Mesenteric fat pad (tissue), 1 donor: ENCODE measurements around the gene SMIM34. TPM values are rescaled to one million over a fixed set of nuclear protein-coding genes. Genes with fewer than 3 reads are reported as not detected.
"Not testable (repeated sequence)": the region's sequence is repeated elsewhere in the genome, so short reads cannot be mapped to it uniquely, and the experiment has no call there.

Experiments
- DNase-seq: peaks from one replicate; pipeline ENCODE4 v3.0.0-alpha.2; 2020; ENCODE audit warnings: low spot score
- long read RNA-seq: library from polyadenylated mRNA; unstranded; transcript quantifications from one replicate; pipeline ENCODE4 v2.0.0, GENCODE V29; 2020
- total RNA-seq: library from RNA; stranded (reverse); fragmentation: NEBNext Ultra II Directional; extraction: Animal tissue kit (Norgen Biotek cat#: 25700); gene quantifications from one replicate; pipeline ENCODE4 v1.2.1, GENCODE V29; 2021
- donor health status: DM: yes; HTN: yes; CAD: no.

The SMIM34 gene
- total RNA-seq = not detected
- long read RNA-seq = 0 reads

DNA sequence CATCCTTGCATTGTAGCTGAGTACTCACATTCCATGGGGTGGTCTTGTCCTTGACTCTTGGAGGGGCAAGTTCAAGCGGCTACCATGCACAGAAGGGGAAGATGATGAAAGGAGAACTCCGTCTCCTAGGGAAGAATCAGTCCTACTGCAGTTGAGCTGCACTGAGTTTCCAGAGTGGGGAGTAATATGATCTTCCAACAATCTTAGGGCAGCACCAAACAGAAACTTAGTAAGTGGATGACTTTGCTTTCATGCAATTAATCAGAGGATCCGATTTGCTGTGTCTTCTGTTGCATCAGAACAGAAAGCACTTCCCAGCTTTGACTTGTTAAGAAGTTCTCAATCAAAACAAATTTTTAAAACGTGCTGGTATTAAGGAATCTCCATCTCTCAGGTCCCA is at the start of gene SMIM34:
TSS of gene SMIM34 (minus strand) at position 147 of the 400 bp plus-strand sequence. CDS start at position 35, 112 bp downstream.
- not testable (repeated sequence) for DNase-seq

GRCh38 chr21:34467333-34467732 is 43.6 kb upstream of the SMIM34 start:
- DNase-seq = not testable (repeated sequence)

DNA sequence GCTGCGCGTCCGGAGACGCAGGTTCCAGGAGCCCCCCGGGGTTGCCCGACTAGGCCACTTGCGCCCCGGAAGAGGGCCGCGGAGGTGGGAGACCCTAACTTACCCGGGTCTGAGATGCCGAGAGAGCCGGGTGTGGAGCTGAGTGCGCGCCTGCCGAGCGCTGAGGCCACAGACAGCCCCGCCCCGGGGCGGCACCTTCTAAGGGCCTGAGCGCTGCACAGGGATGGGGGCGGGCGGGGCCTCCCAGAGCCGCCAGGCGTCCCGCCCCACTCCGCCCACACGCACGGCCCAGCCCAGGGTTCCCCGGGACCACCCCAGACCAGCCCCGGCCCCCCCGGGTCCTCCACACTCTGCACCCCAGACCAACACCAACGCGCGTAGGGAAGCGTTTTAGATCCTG is 35.7 kb upstream of the SMIM34 start:
- not testable (repeated sequence) for DNase-seq

GRCh38 chr21:34458266-34458665 is 34.5 kb upstream of the SMIM34 start:
- DNase-seq = not testable (repeated sequence)

- not testable (repeated sequence) for DNase-seq
These were observed 32.4 kb upstream of the SMIM34 start for GRCh38 chr21:34456180-34456579.

DNA sequence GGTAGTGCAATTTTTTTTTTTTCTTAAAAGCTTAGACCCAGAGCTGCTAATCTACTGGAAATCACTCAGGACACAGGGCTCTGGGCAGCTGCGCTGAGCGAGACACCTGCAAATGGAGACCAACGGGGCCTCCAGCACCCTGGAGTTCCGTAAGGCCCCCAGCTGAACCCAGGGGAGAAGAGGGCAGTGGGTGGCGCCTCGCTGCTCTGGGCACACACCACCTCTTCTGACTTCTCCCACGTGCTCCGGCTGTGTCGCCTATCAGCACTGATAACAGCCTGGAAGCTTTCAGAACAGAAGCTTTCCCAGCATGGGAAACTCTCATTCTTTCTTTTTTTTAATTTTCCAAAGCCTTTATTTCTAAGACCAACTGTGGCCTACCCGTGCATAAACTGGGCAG is 31.9 kb upstream of the SMIM34 start:
- DNase-seq = not testable (repeated sequence)

GRCh38 chr21:34447018-34447417 is 23.3 kb upstream of the SMIM34 start:
- DNase-seq = not testable (repeated sequence)

- not testable (repeated sequence) for DNase-seq
These were observed 19.7 kb upstream of the SMIM34 start for GRCh38 chr21:34443486-34443885.

- DNase-seq = not testable (repeated sequence)
These were observed 6.0 kb upstream of the SMIM34 start for GRCh38 chr21:34429710-34430109.

GRCh38 chr21:34428441-34428840 is 4.7 kb upstream of the SMIM34 start:
- not testable (repeated sequence) for DNase-seq

GRCh38 chr21:34427339-34427738 is 3.6 kb upstream of the SMIM34 start:
- DNase-seq = not testable (repeated sequence)

GRCh38 chr21:34417448-34418077 is 6.2 kb downstream of the SMIM34 start:
- DNase-seq = not testable (repeated sequence)

DNA sequence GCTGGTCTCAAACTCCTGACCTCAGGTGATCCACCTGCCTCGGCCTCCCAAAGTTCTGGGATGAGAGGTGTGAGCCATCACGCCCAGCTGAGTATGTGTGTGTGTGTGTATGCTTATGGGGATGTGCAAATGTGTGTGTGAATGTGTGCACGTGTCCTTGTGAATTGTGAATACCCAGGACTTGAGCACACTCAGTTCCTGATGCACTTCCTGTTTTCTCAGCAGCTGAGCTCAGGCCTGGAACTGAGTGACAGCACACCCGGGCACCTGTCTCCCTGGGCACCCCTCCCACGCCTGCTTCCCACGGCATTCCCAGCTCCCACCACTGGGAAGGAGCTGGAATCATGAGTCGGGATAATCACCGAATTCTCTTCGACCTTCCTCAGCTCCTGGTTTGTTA is 16.5 kb downstream of the SMIM34 start:
- DNase-seq = not testable (repeated sequence)

DNA sequence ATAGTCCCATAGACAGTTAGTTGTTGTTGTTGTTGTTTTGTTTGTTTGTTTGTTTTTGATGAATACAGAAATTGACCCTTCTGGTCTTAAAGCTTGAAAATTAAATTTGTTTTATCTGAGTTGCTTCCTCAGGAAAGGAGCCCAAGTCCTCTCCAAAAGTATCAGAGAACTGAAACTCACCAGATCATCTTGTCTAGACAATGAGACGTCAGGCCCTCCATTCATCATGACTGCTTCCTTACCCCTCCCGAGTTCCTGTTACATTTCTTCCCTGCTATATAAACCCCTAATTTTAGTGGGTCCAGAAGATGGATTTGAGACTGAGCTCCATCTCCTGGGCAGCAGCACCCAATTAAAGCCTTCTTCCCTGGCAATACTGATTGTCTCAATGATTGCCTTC is 17.1 kb downstream of the SMIM34 start:
- not testable (repeated sequence) for DNase-seq

GRCh38 chr21:34406102-34406501 is 17.6 kb downstream of the SMIM34 start:
- DNase-seq = not testable (repeated sequence)

DNA sequence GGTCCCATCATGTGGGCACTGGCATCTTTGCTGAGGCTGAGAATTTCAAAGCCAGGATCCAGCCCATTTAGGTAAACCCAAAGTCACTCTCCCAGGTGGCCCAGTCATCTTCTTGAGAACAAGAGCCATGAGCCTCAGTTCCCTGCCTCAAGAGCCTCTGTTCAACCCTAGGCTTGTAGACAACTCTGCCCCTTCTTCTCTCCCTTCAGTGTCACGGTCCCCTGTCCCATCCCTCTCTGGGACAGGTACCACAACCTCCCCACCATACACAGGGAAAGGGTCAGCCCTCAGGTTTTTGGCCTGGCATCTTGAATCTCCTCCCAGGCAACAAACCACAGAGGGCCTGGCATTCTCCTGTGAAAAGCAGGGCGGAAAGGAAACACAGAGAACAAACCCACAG is 18.1 kb downstream of the SMIM34 start:
- not testable (repeated sequence) for DNase-seq

GRCh38 chr21:34404742-34405141 is 19.0 kb downstream of the SMIM34 start:
- not testable (repeated sequence) for DNase-seq

DNA sequence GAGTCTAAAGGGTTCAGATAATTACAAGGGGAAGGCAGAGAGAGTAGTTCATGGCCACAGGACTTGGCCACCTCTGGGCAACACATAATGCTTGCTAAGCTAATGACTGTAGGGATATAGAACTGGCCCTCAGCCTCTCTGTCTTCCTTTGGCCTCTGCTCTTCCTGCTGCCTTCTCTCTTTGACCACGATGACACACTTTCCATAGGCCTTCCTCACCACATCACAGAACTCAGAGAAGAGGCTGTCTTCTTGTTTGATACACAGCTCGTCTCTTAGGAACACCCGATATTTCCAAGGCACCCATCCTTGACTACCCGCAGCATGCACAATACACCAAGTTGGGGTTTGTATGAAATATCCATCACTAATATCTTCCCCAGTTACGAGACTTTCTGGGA is 23.2 kb downstream of the SMIM34 start:
- not testable (repeated sequence) for DNase-seq

GRCh38 chr21:34383724-34384415 is 39.9 kb downstream of the SMIM34 start:
- DNase-seq = not testable (repeated sequence)

GRCh38 chr21:34383138-34383537 is 40.6 kb downstream of the SMIM34 start:
- not testable (repeated sequence) for DNase-seq

GRCh38 chr21:34375619-34375972 is 48.2 kb downstream of the SMIM34 start:
- not testable (repeated sequence) for DNase-seq

- DNase-seq = not testable (repeated sequence)
These were observed 48.7 kb downstream of the SMIM34 start, which contains the start of gene SMIM11 for GRCh38 chr21:34374940-34375618. SMIM11 (plus strand) TSS chr21:34375507; CDS start chr21:34379505, 3,998 bp downstream.
